ENCODE results near the gene GAB3. TPM values are rescaled to one million over a fixed set of nuclear protein-coding genes. Genes with fewer than 3 reads are reported as not detected.

GAB3 gene
- polyA plus RNA-seq, 1 donor (not counting 4 experiments of a cell fraction or from before 2014, with no cell fraction given), result 0.18 TPM

- DNase-seq (ENCODE audit: low read depth, low spot score), result no peak
- H3K4me1 ChIP-seq (ENCODE audit: control insufficient read depth, extremely low read depth, insufficient read depth, low read length), result peaks cover 17% of the 10 kb centered on the region
- no peaks in the 10 kb centered on the region for H4K20me1 ChIP-seq (ENCODE audit: control insufficient read depth, extremely low read depth, insufficient read depth, low read length)
- no peaks in the 10 kb centered on the region for H3K79me2 ChIP-seq (ENCODE audit: control insufficient read depth, insufficient read depth, low read length)
- no peak overlapping the region for H3K9ac ChIP-seq (ENCODE audit: control insufficient read depth, extremely low read depth, insufficient read depth, low read length)
- FAIRE-seq, result no peak
- no peaks in the 10 kb centered on the region for H3K36me3 ChIP-seq (ENCODE audit: control insufficient read depth in 2 of 2, extremely low read depth in 1 of 2, insufficient read depth in 2 of 2, low read length in 2 of 2)
- dilution Hi-C loops (cut with MboI; ENCODE audit: extremely low pct_ligation_motif_present, low sequenced_read_pairs), result no loop called here
- no peak overlapping the region for H3K4me3 ChIP-seq (ENCODE audit: control insufficient read depth in 2 of 3, extremely low read depth in 1 of 3, insufficient read depth in 2 of 3, low read depth in 1 of 3, low read length in 3 of 3)
- H3K27me3 ChIP-seq (ENCODE audit: control insufficient read depth, extremely low read depth, insufficient read depth, low read length), result no peaks in the 10 kb centered on the region
- TF ChIP-seq CTCF (optimal IDR thresholded peaks at IDR 0.05 in 1 of 3, IDR thresholded peaks at IDR 0.05 in 1 of 3, conservative IDR thresholded peaks at IDR 0.05 in 1 of 3; ENCODE audit: extremely low read depth in 1 of 3, insufficient read depth in 2 of 3, low read length in 3 of 3), result no peak
- no peak for TF ChIP-seq EZH2 (IDR thresholded peaks at IDR 0.05; ENCODE audit: low read length)
- no peak overlapping the region for H3K27ac ChIP-seq (ENCODE audit: control insufficient read depth, insufficient read depth, low read length)
- no peak overlapping the region for H2AFZ ChIP-seq (ENCODE audit: control insufficient read depth, low read length)
- H3K4me2 ChIP-seq (ENCODE audit: control insufficient read depth, extremely low read depth, insufficient read depth, low read depth, low read length), result no peak overlapping the region
- H3K9me1 ChIP-seq (ENCODE audit: control insufficient read depth, extremely low read depth, insufficient read depth, low read length), result no peaks in the 10 kb centered on the region
- H3K9me3 ChIP-seq (ENCODE audit: control insufficient read depth, low read depth, low read length), result no peaks in the 10 kb centered on the region
Observed at GRCh38 chrX:154731184-154731583, 19.7 kb downstream of the GAB3 start.

GRCh38 chrX:154730253-154730891 is 20.5 kb downstream of the GAB3 start:
- Histone ChIP-seq H3K27ac (ENCODE audit: control insufficient read depth, insufficient read depth, low read length) (no peak overlapping the region), H3K4me3 (ENCODE audit: control insufficient read depth in 2 of 3, extremely low read depth in 1 of 3, insufficient read depth in 2 of 3, low read depth in 1 of 3, low read length in 3 of 3) (no peak overlapping the region), H3K36me3 (ENCODE audit: control insufficient read depth in 2 of 2, extremely low read depth in 1 of 2, insufficient read depth in 2 of 2, low read length in 2 of 2) (no peaks in the 10 kb centered on the region), H3K79me2 (ENCODE audit: control insufficient read depth, insufficient read depth, low read length) (no peaks in the 10 kb centered on the region), H2AFZ (ENCODE audit: control insufficient read depth, low read length) (no peak overlapping the region), H3K9me1 (ENCODE audit: control insufficient read depth, extremely low read depth, insufficient read depth, low read length) (no peaks in the 10 kb centered on the region), H3K9ac (ENCODE audit: control insufficient read depth, extremely low read depth, insufficient read depth, low read length) (no peak overlapping the region), H3K9me3 (ENCODE audit: control insufficient read depth, low read depth, low read length) (no peaks in the 10 kb centered on the region), H3K4me2 (ENCODE audit: control insufficient read depth, extremely low read depth, insufficient read depth, low read depth, low read length) (no peak overlapping the region), H3K4me1 (ENCODE audit: control insufficient read depth, extremely low read depth, insufficient read depth, low read length) (peaks cover 14% of the 10 kb centered on the region), H4K20me1 (ENCODE audit: control insufficient read depth, extremely low read depth, insufficient read depth, low read length) (no peaks in the 10 kb centered on the region), H3K27me3 (ENCODE audit: control insufficient read depth, extremely low read depth, insufficient read depth, low read length) (no peaks in the 10 kb centered on the region)
- FAIRE-seq (no peak), DNase-seq (ENCODE audit: low read depth, low spot score) (no peak)
- TF ChIP-seq CTCF (optimal IDR thresholded peaks at IDR 0.05 in 1 of 3, IDR thresholded peaks at IDR 0.05 in 1 of 3, conservative IDR thresholded peaks at IDR 0.05 in 1 of 3; ENCODE audit: extremely low read depth in 1 of 3, insufficient read depth in 2 of 3, low read length in 3 of 3) (no peak), EZH2 (IDR thresholded peaks at IDR 0.05; ENCODE audit: low read length) (no peak)
- dilution Hi-C loops (cut with MboI; ENCODE audit: extremely low pct_ligation_motif_present, low sequenced_read_pairs), result no loop called here

Data from keratinocyte (primary cell).